Epithelial cell of proximal tubule (primary cell): ENCODE results near the gene UGT1A3. TPM values are rescaled to one million over a fixed set of nuclear protein-coding genes. Genes with fewer than 3 reads are reported as not detected.
A peak's percentile ranks its signal among the peaks of the same experiment; 100 is the strongest.

ENCODE experiments used
- DNase-seq: peaks from one replicate; pipeline ENCODE4 v3.0.0-alpha.2; 2011; ENCODE audit warnings: low read depth
- H3K4me3 ChIP-seq: 2 replicates; pipeline ENCODE4 v1.5.1; 2011; ENCODE audit warnings: low read depth, mild to moderate bottlenecking, low read length
- total RNA-seq: library from RNA; depleted of rRNA; stranded (reverse); fragments of >200 nt; gene quantifications from 2 replicates; pipeline ENCODE4 v1.2.3, GENCODE V29; 2015
- TF ChIP-seq, protein P1 (sequence below): conservative IDR thresholded peaks from 2 replicates; pipeline ENCODE4 v1.5.1; 2012; ENCODE audit warnings: low read depth, mild to moderate bottlenecking, low read length

The UGT1A3 gene
- total RNA-seq, 1 donor from 2014 or later, result not detected

- TF ChIP-seq, protein P1, sequence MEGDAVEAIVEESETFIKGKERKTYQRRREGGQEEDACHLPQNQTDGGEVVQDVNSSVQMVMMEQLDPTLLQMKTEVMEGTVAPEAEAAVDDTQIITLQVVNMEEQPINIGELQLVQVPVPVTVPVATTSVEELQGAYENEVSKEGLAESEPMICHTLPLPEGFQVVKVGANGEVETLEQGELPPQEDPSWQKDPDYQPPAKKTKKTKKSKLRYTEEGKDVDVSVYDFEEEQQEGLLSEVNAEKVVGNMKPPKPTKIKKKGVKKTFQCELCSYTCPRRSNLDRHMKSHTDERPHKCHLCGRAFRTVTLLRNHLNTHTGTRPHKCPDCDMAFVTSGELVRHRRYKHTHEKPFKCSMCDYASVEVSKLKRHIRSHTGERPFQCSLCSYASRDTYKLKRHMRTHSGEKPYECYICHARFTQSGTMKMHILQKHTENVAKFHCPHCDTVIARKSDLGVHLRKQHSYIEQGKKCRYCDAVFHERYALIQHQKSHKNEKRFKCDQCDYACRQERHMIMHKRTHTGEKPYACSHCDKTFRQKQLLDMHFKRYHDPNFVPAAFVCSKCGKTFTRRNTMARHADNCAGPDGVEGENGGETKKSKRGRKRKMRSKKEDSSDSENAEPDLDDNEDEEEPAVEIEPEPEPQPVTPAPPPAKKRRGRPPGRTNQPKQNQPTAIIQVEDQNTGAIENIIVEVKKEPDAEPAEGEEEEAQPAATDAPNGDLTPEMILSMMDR, result no peak
- no peak overlapping the region for H3K4me3 ChIP-seq
- no peak for DNase-seq
Measured at GRCh38 chr2:233706720-233707119, 22.1 kb upstream of the UGT1A3 start.

DNA sequence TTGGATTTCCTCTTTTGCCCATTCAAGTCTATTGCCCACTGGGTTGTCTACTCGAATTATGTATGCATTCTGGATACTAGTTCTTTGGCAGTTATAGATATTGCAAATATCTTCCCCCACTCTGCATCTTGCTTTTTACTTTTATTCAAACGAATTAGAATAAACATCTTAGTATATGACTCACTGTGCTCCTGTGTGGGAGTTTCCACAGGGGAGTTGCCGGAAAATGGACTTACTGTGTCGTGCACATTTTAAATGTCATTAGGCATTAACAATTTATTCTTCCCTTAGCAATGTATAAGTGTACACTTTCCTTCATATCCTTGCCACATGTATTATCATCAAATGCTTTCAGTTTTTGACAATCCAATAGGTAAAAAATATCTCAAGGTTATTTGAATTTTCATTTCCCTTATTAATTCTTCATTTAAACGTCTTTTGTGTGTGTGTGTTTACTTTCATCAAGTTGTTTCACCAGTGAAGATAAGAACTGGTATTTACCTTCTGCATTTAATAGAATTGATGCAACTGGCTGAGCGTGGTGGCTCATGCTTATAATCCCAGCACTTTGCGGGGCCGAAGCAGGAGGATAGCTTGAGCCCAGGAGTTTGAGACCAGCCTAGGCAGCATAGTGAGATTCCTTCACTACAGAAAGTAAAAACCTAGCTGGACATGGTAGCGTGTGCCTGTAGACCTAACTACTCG, 20.8 kb upstream of the UGT1A3 start:
- TF ChIP-seq, protein P1, result no peak
- DNase-seq, result no peak
- no peak overlapping the region for H3K4me3 ChIP-seq

DNA sequence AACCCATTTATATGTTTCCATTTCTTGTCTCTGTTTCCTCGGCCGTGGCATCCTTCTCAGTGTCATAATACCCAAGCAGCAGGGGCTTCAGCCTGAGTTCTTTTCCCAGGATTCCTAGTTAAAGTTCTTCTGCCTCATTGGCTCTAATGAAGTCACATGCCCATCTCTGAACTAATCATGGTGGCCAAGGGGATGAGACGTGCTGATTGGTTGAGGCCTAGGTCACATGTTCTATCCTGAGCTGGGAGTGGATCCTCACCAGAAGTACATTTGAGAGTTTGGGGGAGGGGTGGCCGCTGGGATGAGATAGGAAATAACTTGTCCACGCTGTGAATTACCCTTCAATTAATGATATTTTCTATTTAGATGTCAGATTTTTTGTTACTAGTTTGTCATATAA, 19.9 kb upstream of the UGT1A3 start:
- H3K4me3 ChIP-seq, result no peak overlapping the region
- DNase-seq, result no peak
- TF ChIP-seq, protein P1, result no peak

GRCh38 chr2:233711312-233712008, 17.4 kb upstream of the UGT1A3 start:
- DNase-seq, result no peak
- no peak overlapping the region for H3K4me3 ChIP-seq
- TF ChIP-seq, protein P1, result peak; percentile 95

DNA sequence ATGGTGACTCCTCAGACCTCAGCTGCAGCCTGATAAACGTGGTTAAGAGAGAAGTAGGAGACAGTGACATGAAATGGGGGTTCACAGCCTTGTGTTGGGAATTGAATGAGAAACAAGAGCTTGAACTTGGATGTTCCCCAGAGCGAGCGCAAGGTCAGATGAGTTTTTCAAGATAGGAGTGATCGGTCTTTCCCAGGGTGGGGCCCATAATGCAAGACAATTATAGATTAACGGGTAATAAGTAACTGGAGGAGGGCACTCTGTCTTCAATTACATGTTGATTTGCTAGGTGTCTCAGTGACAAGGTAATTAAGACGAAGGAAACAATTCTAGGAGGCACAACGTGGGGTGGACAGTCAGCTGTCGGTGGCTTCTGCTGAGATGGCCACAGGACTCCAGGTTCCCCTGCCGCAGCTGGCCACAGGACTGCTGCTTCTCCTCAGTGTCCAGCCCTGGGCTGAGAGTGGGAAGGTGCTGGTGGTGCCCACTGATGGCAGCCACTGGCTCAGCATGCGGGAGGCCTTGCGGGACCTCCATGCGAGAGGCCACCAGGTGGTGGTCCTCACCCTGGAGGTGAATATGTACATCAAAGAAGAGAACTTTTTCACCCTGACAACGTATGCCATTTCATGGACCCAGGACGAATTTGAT, 16.1 kb upstream of the UGT1A3 start, which contains the start of gene UGT1A5:
Gene UGT1A5, plus strand, starts transcription at position 297 of the 651 bp plus-strand sequence. Its CDS starts 85 bp downstream, at position 382.
- DNase-seq, result no peak
- TF ChIP-seq, protein P1, result no peak
- no peak within 1 kb of the TSS for H3K4me3 ChIP-seq

- no peak for DNase-seq
- TF ChIP-seq, protein P1, result no peak
- no peak overlapping the region for H3K4me3 ChIP-seq
Measured at GRCh38 chr2:233713262-233713615, 15.6 kb upstream of the UGT1A3 start.
